HCT116 (cell line): ENCODE data around the gene RASSF5. TPM values are rescaled to one million over a fixed set of nuclear protein-coding genes. Genes with fewer than 3 reads are reported as not detected.

Source experiments
- ATAC-seq: fragments of 200-7000 bp; cut with Tn5 transposase; 2 replicates; pipeline ENCODE4 v1.9.1; 2020; ENCODE audit warnings: mild to moderate bottlenecking, moderate library complexity
- BruUV-seq: library from RNA; stranded (reverse); fragments of 400-500 nt; replicated peaks from 2 replicates; lab custom pipeline; 2021; lab: Mats Ljungman, UMichigan
- CTCF ChIA-PET: fragments of 300-600 bp; sonication (Branson Sonifier 250); formaldehyde crosslinking; loops from one replicate; lab custom pipeline; 2021; ENCODE audit warnings: antibody characterized with exemption; lab: Charles Lee
- POLR2A ChIA-PET: fragments of 300-600, 350-600 bp; sonication (Branson Sonifier 250); formaldehyde crosslinking; loops from one replicate; lab custom pipeline; 2021; ENCODE audit warnings: antibody characterized with exemption; lab: Charles Lee
- RAD21 ChIA-PET, 2 experiments: fragments of 300-600 bp; sonication (Branson Sonifier 250); formaldehyde crosslinking; loops; one replicate each; lab custom pipeline; 2023; ENCODE audit warnings: low total read pairs in 2 of 2; ENCODE audit not compliant: uncharacterized antibody in 2 of 2, unreplicated experiment in 2 of 2, low non-redundant PET in 1 of 2; lab: Charles Lee
- DNase-seq: peaks from one replicate; pipeline ENCODE4 v3.0.0-alpha.2; 2010; ENCODE audit warnings: low read depth, low spot score
- H2AFZ ChIP-seq: fragments of 200-600 bp; shearing (Covaris generic), sonication (generic); 2 replicates; pipeline ENCODE4 v1.6.1; 2017; ENCODE audit warnings: low read depth, mixed run types, mixed read lengths, antibody characterized with exemption, low read length; ENCODE audit not compliant: poor library complexity, severe bottlenecking
- H3K27ac ChIP-seq: 2 replicates; pipeline ENCODE4 v1.5.1; 2012; ENCODE audit warnings: low read depth, low read length
- H3K27me3 ChIP-seq: fragments of 200-600 bp; sonication (generic); 2 replicates; pipeline ENCODE4 v1.6.1; 2016; ENCODE audit warnings: mixed run types, low read length, mixed read lengths; ENCODE audit not compliant: insufficient read depth
- H3K36me3 ChIP-seq, 2 experiments: fragments of 200-500 bp in 1 of 2; fragments of 200-600 bp in 1 of 2; sonication (Bioruptor generic) in 1 of 2; sonication (generic) in 1 of 2; 2 replicates each; pipeline versions ENCODE4 v1.5.1 to v1.6.1; 2014 to 2016; ENCODE audit warnings: low read length in 2 of 2, inconsistent platforms in 1 of 2, mixed read lengths in 1 of 2, mixed run types in 1 of 2; ENCODE audit not compliant: insufficient read depth in 2 of 2, control insufficient read depth in 1 of 2
- H3K4me1 ChIP-seq, 2 experiments: fragments of 200-600 bp in 1 of 2; sonication (generic) in 1 of 2; 2 replicates each; pipeline versions ENCODE4 v1.5.1 to v1.6.1; 2012 to 2017; ENCODE audit warnings: low read length in 2 of 2, inconsistent platforms in 1 of 2, mild to moderate bottlenecking in 1 of 2, mixed read lengths in 1 of 2, mixed run types in 1 of 2, moderate library complexity in 1 of 2; ENCODE audit not compliant: insufficient read depth in 2 of 2, control insufficient read depth in 1 of 2
- H3K4me2 ChIP-seq: fragments of 200-600 bp; sonication (generic); 2 replicates; pipeline ENCODE4 v1.6.1; 2017; ENCODE audit warnings: mixed run types, low read length, mixed read lengths
- H3K4me3 ChIP-seq, 2 experiments: fragments of 200-600 bp in 1 of 2; sonication (generic) in 1 of 2; replicated peaks in 1 of 2; 2 replicates each; pipeline ENCODE4 v1.5.1; 2011 to 2016; ENCODE audit warnings: low read length in 2 of 2, control low read depth in 1 of 2, low read depth in 1 of 2, mild to moderate bottlenecking in 1 of 2, mixed read lengths in 1 of 2, mixed run types in 1 of 2
- H3K79me2 ChIP-seq: fragments of 200-600 bp; sonication (generic); 2 replicates; pipeline ENCODE4 v1.6.1; 2017; ENCODE audit warnings: mild to moderate bottlenecking, mixed run types, low read length, moderate library complexity, mixed read lengths; ENCODE audit not compliant: insufficient read depth
- H3K9ac ChIP-seq: fragments of 200-600 bp; sonication (generic); 2 replicates; pipeline ENCODE4 v1.6.1; 2016; ENCODE audit warnings: low read length, mixed read lengths
- H3K9me2 ChIP-seq: fragments of 200-600 bp; sonication (generic), shearing (Covaris generic); 2 replicates; pipeline ENCODE4 v1.6.1; 2017; ENCODE audit warnings: mixed run types, mild to moderate bottlenecking, moderate library complexity; ENCODE audit not compliant: insufficient read depth
- H3K9me3 ChIP-seq, 2 experiments: fragments of 200-500 bp in 1 of 2; fragments of 200-600 bp in 1 of 2; sonication (Bioruptor generic) in 1 of 2; sonication (generic) in 1 of 2; 2 replicates each; pipeline ENCODE4 v1.6.1; 2014 to 2017; ENCODE audit warnings: low read length in 2 of 2, mixed read lengths in 2 of 2, inconsistent platforms in 1 of 2, low read depth in 1 of 2, mild to moderate bottlenecking in 1 of 2, mixed run types in 1 of 2, moderate library complexity in 1 of 2; ENCODE audit not compliant: control insufficient read depth in 1 of 2, insufficient read depth in 1 of 2
- H4K20me1 ChIP-seq: fragments of 200-600 bp; sonication (generic), shearing (Covaris generic); 2 replicates; pipeline ENCODE4 v1.6.1; 2017; ENCODE audit warnings: mixed run types, mild to moderate bottlenecking, moderate library complexity; ENCODE audit not compliant: insufficient read depth
- CEBPB ChIP-seq: IDR thresholded peaks from 2 replicates; pipeline ENCODE4 v1.6.1; 2012; ENCODE audit warnings: low read depth
- EGR1 ChIP-seq: IDR thresholded peaks from 2 replicates; pipeline ENCODE4 v1.6.1; 2012; ENCODE audit warnings: low read depth
- EZH2 ChIP-seq: fragments of 200-600 bp; sonication (generic); IDR thresholded peaks from 2 replicates; pipeline ENCODE4 v1.6.1; 2017; ENCODE audit warnings: antibody characterized with exemption, mixed run types
- EZH2phosphoT487 ChIP-seq: fragments of 200-600 bp; IDR thresholded peaks from 2 replicates; pipeline ENCODE4 v1.6.1; 2018; ENCODE audit warnings: antibody characterized with exemption, borderline replicate concordance
- FOSL1 ChIP-seq: IDR thresholded peaks from 2 replicates; pipeline ENCODE4 v1.6.1; 2012; ENCODE audit warnings: low read depth
- JUND ChIP-seq: IDR thresholded peaks from 2 replicates; pipeline ENCODE4 v1.6.1; 2012
- RAD21 ChIP-seq: IDR thresholded peaks from 2 replicates; pipeline ENCODE4 v1.6.1; 2012; ENCODE audit warnings: low read depth, mild to moderate bottlenecking
- SIN3A ChIP-seq: IDR thresholded peaks from 2 replicates; pipeline ENCODE4 v1.6.1; 2012; ENCODE audit warnings: low read depth
- SP1 ChIP-seq: IDR thresholded peaks from 2 replicates; pipeline ENCODE4 v1.6.1; 2012; ENCODE audit warnings: low read depth
- YY1 ChIP-seq: IDR thresholded peaks from 2 replicates; pipeline ENCODE4 v1.6.1; 2011; ENCODE audit warnings: low read length, low read depth, moderate library complexity, mild to moderate bottlenecking; ENCODE audit not compliant: insufficient replicate concordance; ENCODE audit errors: extremely low read depth
- ZFX ChIP-seq: fragments of 450-650 bp; IDR thresholded peaks from 2 replicates; pipeline ENCODE4 v1.6.1; 2017
- intact Hi-C: fragments of 100-400 bp; cut with micrococcal nuclease; formaldehyde crosslinking; loops from 2 replicates; pipeline ENCODE4 v1.10.0; 2022
- total RNA-seq: library from RNA; stranded (reverse); gene quantifications from one replicate; pipeline ENCODE4 v1.2.1, GENCODE V29; 2021; ENCODE audit not compliant: unreplicated experiment
- TF ChIP-seq, protein P1 (sequence below): IDR thresholded peaks from 2 replicates; pipeline ENCODE4 v1.6.1; 2011; ENCODE audit warnings: mild to moderate bottlenecking, low read length, moderate library complexity; ENCODE audit not compliant: insufficient replicate concordance; ENCODE audit errors: extremely low read depth
- TF ChIP-seq, protein P2 (sequence below), 3 experiments: fragments of 200-600 bp in 1 of 3; sonication (generic) in 1 of 3; IDR thresholded peaks in 2 of 3; conservative IDR thresholded peaks in 1 of 3; 2 replicates each; pipeline ENCODE4 v1.5.1; 2012 to 2017; ENCODE audit warnings: low read depth in 2 of 3, low read length in 2 of 3, antibody characterized with exemption in 1 of 3, borderline replicate concordance in 1 of 3, control low read depth in 1 of 3, mild to moderate bottlenecking in 1 of 3, mixed read lengths in 1 of 3, mixed run types in 1 of 3, moderate library complexity in 1 of 3; ENCODE audit not compliant: insufficient read depth in 1 of 3

The RASSF5 gene
- total RNA-seq, 1 experiment from 2014 or later: 5.4 TPM

DNA sequence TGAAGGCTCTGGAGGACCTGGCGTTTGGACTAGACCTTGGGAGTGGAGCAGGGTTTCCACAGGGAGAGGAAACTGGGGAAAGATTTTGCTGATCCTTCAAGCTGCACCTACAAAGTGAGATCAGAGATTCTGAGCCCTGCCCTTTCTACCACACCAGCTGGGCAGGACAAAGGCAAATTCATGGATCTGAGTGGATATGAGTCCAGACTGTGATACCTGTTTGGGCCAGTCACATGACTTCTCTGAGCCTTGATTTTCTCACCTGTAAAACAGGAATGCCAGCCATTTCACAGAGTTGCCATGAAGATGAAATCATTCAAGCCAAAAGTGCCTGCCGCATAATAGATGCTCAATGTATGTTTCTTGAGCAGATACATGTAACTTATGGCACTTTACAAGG lies 4.9 kb upstream of the RASSF5 start:
- ChIA-PET RAD21 (no interaction called here), CTCF (no interaction called here)
- H3K9me2 ChIP-seq: no peaks in the 10 kb centered on the region
- H3K4me1 ChIP-seq: peaks cover 52 to 81% of the 10 kb centered on the region in 2 experiments
- H3K27me3 ChIP-seq: no peaks in the 10 kb centered on the region
- H3K9ac ChIP-seq: no peak overlapping the region
- H4K20me1 ChIP-seq: no peaks in the 10 kb centered on the region
- TF ChIP-seq FOSL1 (no peak), CEBPB (no peak), EZH2 (no peak), ZFX (no peak), JUND (no peak), EZH2phosphoT487 (no peak), SIN3A (no peak), RAD21 (no peak), SP1 (no peak), EGR1 (no peak), YY1 (no peak)
- TF ChIP-seq, protein P1, sequence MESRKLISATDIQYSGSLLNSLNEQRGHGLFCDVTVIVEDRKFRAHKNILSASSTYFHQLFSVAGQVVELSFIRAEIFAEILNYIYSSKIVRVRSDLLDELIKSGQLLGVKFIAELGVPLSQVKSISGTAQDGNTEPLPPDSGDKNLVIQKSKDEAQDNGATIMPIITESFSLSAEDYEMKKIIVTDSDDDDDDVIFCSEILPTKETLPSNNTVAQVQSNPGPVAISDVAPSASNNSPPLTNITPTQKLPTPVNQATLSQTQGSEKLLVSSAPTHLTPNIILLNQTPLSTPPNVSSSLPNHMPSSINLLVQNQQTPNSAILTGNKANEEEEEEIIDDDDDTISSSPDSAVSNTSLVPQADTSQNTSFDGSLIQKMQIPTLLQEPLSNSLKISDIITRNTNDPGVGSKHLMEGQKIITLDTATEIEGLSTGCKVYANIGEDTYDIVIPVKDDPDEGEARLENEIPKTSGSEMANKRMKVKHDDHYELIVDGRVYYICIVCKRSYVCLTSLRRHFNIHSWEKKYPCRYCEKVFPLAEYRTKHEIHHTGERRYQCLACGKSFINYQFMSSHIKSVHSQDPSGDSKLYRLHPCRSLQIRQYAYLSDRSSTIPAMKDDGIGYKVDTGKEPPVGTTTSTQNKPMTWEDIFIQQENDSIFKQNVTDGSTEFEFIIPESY: no peak
- TF ChIP-seq, protein P2, sequence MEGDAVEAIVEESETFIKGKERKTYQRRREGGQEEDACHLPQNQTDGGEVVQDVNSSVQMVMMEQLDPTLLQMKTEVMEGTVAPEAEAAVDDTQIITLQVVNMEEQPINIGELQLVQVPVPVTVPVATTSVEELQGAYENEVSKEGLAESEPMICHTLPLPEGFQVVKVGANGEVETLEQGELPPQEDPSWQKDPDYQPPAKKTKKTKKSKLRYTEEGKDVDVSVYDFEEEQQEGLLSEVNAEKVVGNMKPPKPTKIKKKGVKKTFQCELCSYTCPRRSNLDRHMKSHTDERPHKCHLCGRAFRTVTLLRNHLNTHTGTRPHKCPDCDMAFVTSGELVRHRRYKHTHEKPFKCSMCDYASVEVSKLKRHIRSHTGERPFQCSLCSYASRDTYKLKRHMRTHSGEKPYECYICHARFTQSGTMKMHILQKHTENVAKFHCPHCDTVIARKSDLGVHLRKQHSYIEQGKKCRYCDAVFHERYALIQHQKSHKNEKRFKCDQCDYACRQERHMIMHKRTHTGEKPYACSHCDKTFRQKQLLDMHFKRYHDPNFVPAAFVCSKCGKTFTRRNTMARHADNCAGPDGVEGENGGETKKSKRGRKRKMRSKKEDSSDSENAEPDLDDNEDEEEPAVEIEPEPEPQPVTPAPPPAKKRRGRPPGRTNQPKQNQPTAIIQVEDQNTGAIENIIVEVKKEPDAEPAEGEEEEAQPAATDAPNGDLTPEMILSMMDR (IDR thresholded peaks at IDR 0.05 in 2 of 3, conservative IDR thresholded peaks at IDR 0.05 in 1 of 3; ENCODE audit: borderline replicate concordance in 1 of 3, insufficient read depth in 1 of 3, low read depth in 2 of 3, low read length in 2 of 3): no peak
- TF ChIP-seq, all 23 proteins: peak for 0
- no peaks in the 10 kb centered on the region for H3K9me3 ChIP-seq
- intact Hi-C loops: no loop called here
- POLR2A ChIA-PET: no interaction called here
- no peaks in the 10 kb centered on the region for H3K79me2 ChIP-seq
- ATAC-seq: no peak
- H2AFZ ChIP-seq: no peak overlapping the region
- DNase-seq: no peak
- no TSS peak for BruUV-seq
- no peak overlapping the region for H3K4me2 ChIP-seq
- no peak overlapping the region for H3K4me3 ChIP-seq
- H3K36me3 ChIP-seq: no peaks in the 10 kb centered on the region
- H3K27ac ChIP-seq: no peak overlapping the region
